ENCODE measurements around the gene CCDC112. TPM values are rescaled to one million over a fixed set of nuclear protein-coding genes. Genes with fewer than 3 reads are reported as not detected.
"Not testable (repeated sequence)": the region's sequence is repeated elsewhere in the genome, so short reads cannot be mapped to it uniquely, and the experiment has no call there.

CCDC112 gene, protein sequence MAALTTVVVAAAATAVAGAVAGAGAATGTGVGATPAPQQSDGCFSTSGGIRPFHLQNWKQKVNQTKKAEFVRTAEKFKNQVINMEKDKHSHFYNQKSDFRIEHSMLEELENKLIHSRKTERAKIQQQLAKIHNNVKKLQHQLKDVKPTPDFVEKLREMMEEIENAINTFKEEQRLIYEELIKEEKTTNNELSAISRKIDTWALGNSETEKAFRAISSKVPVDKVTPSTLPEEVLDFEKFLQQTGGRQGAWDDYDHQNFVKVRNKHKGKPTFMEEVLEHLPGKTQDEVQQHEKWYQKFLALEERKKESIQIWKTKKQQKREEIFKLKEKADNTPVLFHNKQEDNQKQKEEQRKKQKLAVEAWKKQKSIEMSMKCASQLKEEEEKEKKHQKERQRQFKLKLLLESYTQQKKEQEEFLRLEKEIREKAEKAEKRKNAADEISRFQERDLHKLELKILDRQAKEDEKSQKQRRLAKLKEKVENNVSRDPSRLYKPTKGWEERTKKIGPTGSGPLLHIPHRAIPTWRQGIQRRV
- total RNA-seq (2014; rRNA removed; shearing (Covaris generic)) = 2.2 and 4.7 TPM in 2 replicates

DNA sequence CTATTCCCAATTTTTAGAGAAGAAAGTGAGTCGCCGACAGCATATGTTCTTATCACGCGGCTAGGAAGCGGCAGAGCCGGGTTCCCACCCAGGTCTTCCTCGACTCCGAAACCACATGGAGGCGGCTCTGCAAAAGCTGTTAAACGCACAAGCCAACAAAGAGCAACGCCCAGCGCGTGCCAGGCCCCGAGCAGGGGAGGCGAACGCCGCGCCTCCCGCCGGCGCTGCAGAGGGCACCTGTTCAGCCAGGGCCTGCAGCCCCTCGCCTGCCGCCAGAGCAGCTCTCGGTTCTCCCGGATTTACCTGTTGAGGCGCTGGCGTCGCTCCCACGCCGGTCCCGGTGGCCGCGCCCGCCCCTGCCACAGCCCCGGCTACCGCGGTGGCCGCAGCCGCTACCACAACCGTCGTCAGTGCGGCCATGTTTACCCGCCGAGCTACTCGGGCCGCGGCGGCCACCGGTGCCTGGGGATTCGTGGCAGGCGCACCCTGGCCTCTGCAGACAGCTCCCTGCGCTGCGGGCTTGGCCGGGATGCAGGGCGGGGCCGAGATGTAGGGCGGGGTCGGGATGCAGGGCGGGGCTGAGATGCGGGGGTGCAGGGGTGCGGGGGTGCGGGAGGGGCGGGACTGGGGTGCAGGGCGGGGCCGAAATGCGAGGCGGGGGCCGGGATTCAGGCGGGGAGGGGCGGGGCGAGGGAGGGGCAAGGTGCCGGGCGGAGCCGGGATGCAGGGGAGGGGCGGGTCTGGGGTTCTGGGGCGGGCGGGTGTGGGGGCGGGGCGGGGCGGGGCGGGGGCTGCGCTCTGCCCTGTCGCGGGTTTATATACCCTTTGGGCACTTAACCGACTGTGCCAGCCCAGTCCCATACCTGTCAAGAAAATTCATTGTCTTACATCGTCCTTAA lies at the start of gene CCDC112:
Gene CCDC112 (minus strand): TSS at position 531 of the 899 bp plus-strand sequence. CDS start 111 bp downstream, at position 420.
- DNase-seq (ENCODE audit: low spot score) = peak; percentile 54

DNA sequence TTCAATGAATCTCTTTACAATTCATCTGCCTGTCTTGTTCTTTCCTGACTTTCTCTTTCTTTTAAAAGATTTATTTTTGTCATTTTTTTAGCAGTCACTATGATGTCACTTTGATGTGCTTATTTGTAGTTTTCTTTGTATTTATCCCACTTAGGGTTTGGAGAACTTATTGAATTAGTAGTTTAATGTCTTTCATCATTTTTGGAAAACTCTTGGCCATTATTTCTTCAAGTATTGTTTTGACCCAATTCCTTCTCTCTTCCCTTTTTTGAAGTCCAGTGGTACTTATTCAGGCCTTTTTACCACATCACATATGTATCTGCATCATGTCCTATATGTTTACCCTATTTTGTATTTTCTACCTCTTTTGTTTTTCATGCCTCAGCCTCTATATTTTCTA lies 48.9 kb upstream of the CCDC112 start:
- DNase-seq (ENCODE audit: low spot score) = no peak

DNA sequence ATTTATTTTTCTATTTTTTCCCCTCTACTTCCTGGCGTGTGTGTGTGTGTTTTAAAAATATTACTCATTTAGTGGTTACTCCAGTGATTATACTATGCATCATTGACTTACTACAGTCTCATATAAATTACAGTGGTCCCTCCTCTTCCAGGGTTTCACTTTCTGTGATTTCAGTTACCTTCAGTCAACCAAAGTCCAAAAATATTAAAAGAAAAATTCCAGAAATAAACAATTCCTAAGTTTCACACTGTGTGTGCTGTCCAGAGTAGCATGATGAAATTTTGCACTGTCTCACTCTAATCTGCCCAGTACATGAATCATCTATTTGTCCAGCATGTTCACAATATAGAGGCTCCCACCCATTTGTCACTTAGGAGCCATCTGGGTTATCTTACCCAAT lies 47.4 kb upstream of the CCDC112 start:
- DNase-seq (ENCODE audit: low spot score) = peak; percentile 25

DNA sequence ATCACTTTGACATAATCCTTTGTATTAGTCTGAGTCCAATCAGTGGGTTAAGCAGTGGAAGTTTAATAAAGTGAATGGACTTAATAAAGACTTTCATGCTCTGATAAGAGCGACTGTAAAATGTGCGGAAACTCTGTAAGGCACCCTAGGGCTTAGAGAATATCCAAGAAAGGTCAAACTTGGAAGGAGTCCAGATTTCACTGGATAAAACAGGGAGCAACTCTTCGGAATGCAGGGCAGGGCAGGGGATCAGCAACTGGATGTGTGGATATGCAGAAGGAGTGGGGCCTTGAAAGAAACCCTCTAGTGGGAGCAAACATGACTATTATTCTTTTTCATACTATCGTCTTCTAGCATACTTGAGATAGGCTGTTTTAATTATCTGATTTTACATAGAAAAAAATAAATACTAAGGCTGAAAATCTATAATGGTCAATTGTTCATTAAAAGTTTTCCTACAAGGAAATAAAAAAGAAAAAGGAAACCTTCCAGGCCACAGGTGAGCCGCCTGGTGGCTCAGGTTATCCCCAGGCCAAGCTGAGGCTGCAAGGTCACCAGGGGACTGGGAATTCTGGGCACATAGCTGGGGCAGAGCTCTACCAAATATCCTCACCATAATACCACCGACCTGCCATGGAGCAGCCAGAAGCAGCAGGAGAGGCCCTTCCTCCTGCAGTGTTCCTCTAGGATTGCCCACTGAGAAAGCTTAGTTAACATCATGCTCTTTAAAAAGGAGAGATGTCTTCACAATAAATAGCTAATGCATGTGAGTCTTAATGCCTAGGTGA lies 46.3 kb upstream of the CCDC112 start:
- no peak for DNase-seq (ENCODE audit: low spot score)

DNA sequence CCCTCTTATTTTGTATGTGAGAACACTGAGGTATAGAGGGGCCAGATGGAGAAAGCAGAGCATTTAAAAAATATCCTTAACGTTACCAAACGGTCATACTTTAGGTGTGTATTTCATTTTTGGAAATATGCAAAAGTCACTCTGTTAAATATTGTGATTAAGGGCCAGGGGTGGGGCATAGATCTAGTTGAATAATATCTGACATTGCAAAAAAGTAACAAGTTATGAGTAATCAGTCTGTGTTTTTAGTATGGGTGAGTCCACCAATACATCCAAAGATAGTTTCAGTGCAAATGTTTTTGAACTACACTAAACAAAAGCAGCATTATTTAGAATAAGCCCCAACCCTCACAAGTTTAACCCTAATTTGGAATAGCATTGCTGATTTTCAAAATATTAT lies 45.3 kb upstream of the CCDC112 start:
- DNase-seq (ENCODE audit: low spot score) = no peak

DNA sequence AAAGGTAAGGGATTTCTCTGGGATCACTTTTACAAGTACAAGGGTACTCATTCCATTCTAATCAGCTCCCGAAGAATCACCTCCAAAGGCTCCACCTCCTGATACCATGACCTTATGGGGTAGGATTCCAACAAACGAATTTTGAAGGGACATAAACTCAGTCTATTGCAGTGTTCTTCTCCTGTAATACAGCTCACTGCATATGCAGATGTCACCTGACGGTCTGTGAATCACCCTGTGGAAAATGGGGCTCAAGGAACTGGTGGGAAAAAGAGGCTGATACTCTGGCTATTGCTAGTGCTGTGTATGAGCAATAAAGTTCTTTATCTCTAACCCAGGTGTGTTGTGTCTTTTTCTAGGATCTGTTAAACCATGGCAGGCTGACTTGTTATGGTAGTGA lies 42.4 kb upstream of the CCDC112 start:
- DNase-seq (ENCODE audit: low spot score) = no peak

DNA sequence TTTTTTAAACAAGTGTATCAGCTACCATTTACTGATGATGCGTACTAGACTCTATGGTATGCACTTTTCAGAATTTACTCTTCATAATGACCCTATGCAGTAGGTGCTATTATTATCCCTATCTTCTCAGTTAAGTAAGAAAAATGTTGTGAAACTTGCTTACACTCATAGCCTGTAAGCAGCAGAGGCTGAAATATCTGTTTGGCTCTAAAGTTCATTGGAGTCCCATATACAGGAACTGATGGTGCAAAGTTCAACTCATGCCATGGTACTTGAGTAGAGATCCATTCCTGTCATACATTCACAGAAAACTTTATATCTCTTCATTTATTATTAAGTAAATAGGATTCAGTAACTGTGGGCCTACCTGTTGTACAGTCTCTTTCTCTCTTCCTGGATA lies 41.4 kb upstream of the CCDC112 start:
- DNase-seq (ENCODE audit: low spot score) = no peak

DNA sequence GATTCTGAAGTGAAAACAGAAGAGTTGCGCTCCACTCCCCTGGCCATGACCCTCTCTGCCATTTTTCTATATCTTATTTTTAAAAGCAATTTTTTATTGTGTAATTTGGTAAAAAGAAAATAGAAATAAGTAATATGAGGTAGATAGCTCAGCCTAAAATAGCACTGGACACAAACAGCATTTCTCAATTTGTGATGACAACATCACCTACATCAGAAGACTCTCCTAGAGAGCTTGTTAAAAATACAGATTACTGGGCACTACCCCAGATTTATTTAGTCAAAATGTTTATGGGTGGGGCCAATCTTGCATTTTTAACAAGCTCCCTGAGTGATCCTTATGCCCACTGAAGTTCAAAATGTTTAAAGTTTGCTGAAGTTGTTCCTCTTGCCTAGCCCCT lies 40.5 kb upstream of the CCDC112 start:
- no peak for DNase-seq (ENCODE audit: low spot score)

DNA sequence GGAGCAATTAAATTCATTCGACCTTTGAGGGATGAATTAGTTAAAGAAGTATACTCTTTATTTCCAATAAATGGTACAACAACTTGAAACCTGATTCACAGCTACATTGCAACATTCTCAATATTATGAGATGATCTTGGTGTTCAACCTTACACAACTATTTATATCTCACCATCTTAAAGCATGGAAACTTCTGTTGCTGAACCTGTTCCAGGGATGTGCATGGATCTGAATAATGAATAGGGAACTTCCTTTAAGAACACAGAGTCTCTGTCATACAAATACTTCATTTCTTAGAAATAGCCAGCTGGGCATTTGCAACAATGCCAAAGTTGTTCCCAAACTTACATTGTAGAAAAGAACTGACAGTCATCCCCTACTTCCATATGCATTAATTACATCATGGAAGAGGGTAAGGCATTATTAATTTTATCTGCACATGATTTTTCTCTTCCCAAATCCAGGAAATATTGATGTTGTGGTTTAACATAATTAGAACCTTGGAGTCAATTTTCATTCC lies 39.8 kb upstream of the CCDC112 start:
- no peak for DNase-seq (ENCODE audit: low spot score)

DNA sequence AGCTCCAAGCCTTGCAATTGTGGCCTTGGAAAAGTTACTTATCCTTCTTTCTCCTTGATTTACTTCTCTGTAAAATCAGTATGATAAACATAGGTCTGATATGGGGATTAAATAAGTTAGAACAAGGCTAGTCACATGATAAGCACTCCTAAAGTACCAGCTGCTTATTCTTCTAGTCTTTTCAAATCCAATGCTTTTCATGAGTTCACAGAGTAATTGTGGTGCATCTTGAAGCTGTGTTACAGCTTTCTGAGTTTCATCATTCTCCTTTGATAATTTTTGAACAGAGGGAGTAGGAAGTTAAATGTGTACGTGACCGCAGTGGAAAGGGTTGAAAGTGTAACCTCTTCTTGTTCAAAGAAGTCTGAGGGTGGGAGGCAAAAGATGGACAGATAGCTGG lies 38.8 kb upstream of the CCDC112 start:
- no peak for DNase-seq (ENCODE audit: low spot score)

DNA sequence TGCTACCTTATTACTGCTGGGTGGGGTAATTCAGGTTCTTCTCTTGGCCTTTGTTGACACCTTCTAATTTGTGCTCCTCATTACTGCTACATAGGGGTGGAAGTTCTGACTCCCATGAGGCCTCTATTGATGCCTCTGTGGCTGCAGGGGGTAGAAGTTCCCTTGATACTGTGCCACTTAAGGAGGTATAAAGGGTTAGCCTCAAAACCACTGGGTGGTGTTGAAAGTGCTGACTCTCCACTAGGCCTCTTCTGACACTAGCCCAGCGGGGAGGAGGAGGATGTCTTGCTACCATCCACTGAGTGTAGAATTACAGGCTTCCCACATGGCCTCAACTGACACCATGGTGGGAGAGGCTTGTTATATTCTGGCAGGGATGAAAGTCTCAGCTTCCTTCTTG lies 36.7 kb upstream of the CCDC112 start:
- peak; percentile 36 for DNase-seq (ENCODE audit: low spot score)

DNA sequence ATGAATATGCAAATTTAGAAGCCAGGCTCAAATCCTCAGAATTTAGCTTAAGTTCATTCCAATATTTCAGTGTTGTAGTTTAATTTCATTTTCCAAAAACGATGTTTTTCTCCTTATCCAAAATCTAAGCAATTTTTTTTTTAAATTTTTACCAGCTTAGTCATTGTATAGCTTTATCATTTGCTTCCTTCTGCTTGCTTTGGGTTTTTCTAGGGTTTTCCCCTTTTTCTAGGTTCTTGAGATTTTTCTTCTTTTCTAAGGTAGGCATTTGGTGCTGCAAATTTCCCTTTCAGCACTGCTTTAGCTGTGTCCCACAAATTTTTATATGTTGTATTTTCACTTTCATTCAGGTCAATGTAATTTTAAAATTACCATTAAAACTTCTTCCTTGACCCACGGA lies 34.4 kb upstream of the CCDC112 start:
- no peak for DNase-seq (ENCODE audit: low spot score)

DNA sequence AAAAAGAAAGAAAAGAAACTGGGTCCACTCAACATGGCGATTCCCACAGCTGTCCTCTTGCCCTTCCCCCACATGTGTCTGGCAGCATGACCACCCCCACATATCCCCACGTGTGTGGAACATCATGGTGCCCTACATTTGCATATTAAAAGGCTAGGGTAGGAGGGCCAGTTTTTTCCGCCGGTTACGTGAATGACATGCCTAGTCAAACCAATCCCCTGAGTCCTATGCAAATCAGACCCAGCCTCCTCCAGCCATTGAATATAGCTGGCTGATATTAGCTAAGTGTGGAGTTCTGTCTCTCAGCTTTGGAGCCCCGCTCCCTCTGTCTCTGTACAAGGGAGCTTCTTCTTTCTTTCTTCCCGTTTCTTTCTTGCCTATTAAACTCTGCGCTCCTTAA lies 33.0 kb upstream of the CCDC112 start:
- no peak for DNase-seq (ENCODE audit: low spot score)

DNA sequence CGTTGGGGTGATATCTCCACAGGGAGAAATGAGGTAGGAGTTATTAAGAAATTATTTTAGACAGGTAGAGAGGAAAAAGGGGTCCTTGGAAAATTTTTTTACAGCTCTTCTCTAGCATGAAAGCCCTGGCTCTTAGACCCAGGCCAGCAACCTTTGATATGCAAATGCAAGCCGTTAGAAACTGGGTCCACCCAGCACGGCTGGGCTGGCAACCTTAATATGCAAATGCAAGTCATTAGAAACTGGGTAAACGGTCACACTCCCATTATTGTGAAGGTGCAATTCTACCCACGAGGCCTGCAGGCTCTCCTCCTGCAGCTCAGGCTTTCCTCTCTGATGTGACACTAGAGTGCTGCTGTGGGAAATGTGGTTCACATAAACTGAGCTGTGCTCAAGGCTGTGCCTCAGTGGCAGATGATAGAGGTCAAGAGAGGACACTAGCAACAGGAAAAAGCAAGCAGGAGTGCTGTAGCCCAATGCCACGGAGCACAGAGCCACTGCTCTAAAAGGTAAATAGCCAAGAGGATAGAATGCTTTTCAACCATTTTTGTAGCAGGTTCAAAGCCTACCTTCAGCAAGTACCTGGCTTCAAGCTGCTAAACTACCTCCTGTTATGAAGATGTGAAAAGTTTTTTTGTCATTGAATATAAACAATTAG lies 32.3 kb upstream of the CCDC112 start:
- not testable (repeated sequence) for DNase-seq (ENCODE audit: low spot score)

DNA sequence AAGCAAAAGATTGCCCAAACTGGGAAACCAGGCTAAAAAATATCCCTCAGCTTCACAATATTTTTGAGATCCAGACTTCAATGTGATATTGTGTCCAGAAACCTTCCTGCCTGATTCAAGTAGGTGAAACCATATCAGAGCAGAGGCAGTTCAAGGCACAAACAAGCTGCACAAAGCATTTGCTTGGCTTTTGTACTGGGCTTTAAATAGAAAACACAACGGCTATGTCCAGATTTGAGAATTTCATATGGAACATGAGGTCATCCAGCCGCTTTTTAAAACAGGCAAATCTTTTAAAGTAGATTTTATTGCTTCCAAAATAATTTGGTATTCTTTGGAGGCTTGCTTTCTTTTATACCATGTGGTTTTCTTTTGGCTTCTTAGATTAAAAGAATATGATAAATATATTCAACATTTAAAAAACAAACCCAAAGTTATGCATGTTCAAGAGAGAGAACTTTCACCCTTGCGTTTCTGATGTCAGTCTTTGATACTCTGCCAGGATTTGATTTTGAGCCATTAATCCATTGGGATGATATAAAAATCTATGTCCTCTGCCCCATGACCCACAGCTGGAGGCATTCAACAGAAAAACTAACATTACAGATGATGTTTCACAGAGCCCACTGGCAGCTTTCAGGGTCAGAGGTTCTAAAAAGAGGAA lies 29.0 kb upstream of the CCDC112 start:
- DNase-seq (ENCODE audit: low spot score) = no peak

DNA sequence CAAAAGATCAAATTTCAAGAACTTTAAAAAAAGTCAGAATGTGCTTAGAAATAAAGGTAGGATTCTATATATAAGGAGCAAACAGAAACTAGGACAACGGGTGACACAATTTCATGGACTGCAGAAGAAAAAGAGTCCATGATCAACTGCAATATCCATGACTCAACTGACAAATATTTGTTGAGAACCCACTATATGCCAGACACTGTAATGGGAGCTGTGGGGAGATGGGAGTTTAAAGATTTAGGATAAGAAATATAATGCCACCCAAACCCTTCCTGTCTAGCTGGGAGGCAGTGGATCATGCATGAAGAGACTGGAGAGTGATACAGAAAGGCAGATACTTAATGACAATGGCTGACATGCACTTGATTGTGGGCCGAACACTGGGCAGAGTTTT lies 27.6 kb upstream of the CCDC112 start:
- DNase-seq (ENCODE audit: low spot score) = no peak

DNA sequence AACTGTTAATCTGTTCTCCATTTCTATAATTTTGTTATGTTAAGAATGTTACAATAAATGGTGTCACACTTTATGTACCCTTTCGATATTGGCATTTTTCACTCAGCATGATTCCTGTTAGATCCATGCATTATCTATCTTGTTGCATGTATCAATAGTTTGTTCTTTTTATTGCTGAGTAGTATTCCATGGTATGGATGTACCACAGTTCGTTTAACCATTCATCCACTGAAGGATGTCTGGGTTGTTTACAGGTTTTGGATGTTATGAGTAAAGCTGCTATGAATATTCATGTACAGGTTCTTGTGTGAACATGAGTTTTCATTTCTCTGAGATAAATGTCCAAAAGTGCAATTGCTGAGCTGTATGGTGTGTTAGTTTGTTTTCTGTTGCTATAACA lies 26.3 kb upstream of the CCDC112 start:
- no peak for DNase-seq (ENCODE audit: low spot score)

DNA sequence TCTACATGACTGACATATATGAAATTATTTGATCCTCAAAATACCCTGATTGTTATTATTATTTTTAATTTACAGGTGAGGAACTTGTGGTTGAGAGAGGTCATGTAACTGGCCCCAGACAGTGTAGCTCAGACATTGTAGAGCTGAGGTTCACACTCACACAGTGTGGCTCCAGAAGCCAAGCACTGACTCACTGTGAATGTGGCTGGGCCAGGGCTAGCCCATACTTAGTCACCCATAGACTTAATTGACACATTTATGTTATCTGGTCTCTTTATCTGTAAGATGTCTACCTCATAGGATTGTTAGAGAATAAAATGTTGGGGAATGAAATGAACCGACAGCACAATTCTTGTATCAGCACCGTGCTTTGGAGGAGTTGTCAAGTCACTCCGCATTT lies 24.9 kb upstream of the CCDC112 start:
- DNase-seq (ENCODE audit: low spot score) = no peak

DNA sequence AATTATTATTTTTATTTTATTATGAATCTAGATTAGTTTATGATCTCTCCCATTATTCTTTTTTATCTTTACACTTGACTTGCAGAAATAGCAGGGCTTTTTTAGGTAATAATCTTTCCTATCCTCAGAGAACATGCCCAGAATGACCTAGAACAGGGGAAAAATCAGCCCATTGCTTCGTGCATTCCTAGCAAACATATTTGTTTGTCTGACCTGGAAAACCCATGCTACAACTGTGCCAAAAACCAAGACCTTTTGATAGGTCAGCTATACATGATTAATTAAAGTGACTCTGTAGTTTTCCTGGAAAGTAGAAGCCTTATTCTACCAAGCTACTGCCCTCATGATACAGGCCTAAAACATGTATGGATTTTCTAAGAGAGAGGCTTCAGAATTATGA lies 24.1 kb upstream of the CCDC112 start:
- DNase-seq (ENCODE audit: low spot score) = no peak

DNA sequence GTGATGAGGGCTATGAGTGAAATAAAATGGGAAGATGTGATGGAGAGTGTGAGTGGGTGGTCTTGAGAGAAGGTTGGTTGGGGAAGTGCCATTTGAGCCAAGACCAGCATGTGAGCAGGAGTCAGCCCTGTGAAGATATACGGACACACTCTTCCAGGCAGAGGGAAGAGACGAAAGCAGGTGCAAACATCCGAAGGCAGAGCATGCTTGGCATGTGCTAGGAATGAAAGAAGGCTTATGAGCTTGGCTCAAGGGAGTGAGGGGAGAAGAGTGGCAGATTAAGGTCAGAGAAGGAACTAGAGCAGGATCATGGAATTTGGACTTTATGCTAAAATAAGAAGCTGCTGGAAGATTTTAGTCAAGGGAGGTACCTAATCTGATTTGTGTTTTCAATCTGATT lies 23.6 kb upstream of the CCDC112 start:
- no peak for DNase-seq (ENCODE audit: low spot score)

DNA sequence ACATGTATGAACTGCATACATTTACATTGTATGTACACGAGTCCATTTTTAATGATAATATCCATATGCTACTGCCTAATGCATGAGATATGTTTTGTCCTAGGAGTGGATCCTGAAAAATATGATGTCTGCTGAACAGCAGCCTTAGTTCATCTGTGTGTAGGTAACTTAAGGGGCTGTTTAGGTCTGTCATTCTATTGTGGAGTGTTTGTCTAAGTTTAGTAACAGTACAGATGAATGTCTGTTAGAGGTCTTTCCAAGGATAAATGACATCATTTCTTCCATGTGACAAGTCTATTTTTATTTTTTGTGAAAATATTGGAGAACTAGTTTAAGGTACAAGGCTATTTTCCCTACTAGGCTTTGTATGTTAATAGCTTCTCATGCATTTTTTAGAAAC lies 22.6 kb upstream of the CCDC112 start:
- DNase-seq (ENCODE audit: low spot score) = no peak
